Stomach (tissue), 4 donors: Measurements from ENCODE around the gene SPNS2.

Experiments used
- CTCF ChIP-seq, 7 experiments: fragments of 450-650 bp in 4 of 7; fragments of 200-600 bp in 3 of 7; sonication (generic) in 3 of 7; IDR thresholded peaks; one replicate each; pipeline ENCODE4 v1.5.1; 2016 to 2019; ENCODE audit warnings: antibody characterized with exemption in 7 of 7, control low read depth in 2 of 7, mild to moderate bottlenecking in 1 of 7
- POLR2A ChIP-seq, 4 donors: fragments of 450-650 bp; IDR thresholded peaks; one replicate each; pipeline ENCODE4 v1.6.1; 2016; ENCODE audit warnings: antibody characterized with exemption in 4 of 4, control low read depth in 2 of 4, mild to moderate bottlenecking in 1 of 4, moderate library complexity in 1 of 4
- POLR2AphosphoS5 ChIP-seq, 3 donors: sonication (generic); formaldehyde crosslinking; IDR thresholded peaks; one replicate each; pipeline ENCODE4 v1.6.1; 2016; ENCODE audit warnings: antibody characterized with exemption in 3 of 3

DNA sequence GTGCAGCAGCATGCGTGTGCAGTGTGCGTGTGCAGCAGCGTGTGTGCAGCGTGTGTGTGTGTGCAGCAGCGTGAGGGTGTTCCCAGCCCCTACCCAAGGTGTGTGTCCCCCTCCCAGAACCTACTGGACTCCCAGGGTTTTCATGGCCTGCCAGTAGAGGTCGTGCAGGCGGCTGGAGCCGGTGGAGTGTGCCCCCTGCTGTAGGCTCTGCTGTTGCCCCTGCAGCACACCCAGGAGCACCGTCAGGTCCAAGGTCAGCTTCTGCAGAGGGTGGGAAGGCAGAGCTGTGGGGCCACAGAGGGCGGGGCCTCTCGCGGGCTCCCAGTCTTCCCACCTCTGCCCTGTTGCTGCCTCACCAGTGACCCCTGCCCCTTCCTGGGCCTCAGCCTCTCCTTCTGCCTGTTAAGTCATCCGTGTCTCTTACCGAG is 41.6 kb downstream of the SPNS2 start:
- TF ChIP-seq CTCF (IDR thresholded peaks at IDR 0.05): peak in 2 of 7 experiments; percentile 18 to 32
- no peak for TF ChIP-seq POLR2A (IDR thresholded peaks at IDR 0.05)
- TF ChIP-seq POLR2AphosphoS5 (IDR thresholded peaks at IDR 0.05): no peak
